ENCODE measurements around the gene APOBR.

The APOBR gene

DNA sequence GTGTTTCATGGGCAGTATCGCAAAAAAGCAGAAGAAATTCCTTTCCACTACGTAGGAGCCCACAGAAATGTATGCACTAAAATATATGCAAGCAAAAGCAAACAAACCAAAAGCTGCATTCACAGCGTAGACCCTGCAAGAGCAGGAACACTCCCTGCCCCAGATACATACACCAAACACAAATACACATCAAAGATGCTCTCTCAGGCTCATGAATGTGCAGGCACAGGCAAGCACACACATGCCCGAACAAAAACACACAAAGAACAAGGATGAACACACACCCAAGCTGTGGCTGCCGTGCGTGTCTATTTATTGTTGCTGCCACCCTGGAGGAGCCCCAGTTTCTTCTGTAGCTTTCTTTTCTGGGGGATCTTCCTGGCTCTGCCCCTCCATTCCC lies 42.6 kb downstream of the APOBR start:
- TF ChIP-seq, protein P1, sequence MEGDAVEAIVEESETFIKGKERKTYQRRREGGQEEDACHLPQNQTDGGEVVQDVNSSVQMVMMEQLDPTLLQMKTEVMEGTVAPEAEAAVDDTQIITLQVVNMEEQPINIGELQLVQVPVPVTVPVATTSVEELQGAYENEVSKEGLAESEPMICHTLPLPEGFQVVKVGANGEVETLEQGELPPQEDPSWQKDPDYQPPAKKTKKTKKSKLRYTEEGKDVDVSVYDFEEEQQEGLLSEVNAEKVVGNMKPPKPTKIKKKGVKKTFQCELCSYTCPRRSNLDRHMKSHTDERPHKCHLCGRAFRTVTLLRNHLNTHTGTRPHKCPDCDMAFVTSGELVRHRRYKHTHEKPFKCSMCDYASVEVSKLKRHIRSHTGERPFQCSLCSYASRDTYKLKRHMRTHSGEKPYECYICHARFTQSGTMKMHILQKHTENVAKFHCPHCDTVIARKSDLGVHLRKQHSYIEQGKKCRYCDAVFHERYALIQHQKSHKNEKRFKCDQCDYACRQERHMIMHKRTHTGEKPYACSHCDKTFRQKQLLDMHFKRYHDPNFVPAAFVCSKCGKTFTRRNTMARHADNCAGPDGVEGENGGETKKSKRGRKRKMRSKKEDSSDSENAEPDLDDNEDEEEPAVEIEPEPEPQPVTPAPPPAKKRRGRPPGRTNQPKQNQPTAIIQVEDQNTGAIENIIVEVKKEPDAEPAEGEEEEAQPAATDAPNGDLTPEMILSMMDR (IDR thresholded peaks at IDR 0.05; ENCODE audit: borderline replicate concordance, control extremely low read depth, extremely low read depth, insufficient read depth, missing control alignments), result no peak
- in situ Hi-C loops (cut with MboI; ENCODE audit: low sequenced_read_pairs, unreplicated experiment), result loop anchor here (25.0 kb wide), 1 partner anchor 250 kb away; the partner anchor contains the start of gene SBK1
- no peak for DNase-seq (ENCODE audit: low spot score)

DNA sequence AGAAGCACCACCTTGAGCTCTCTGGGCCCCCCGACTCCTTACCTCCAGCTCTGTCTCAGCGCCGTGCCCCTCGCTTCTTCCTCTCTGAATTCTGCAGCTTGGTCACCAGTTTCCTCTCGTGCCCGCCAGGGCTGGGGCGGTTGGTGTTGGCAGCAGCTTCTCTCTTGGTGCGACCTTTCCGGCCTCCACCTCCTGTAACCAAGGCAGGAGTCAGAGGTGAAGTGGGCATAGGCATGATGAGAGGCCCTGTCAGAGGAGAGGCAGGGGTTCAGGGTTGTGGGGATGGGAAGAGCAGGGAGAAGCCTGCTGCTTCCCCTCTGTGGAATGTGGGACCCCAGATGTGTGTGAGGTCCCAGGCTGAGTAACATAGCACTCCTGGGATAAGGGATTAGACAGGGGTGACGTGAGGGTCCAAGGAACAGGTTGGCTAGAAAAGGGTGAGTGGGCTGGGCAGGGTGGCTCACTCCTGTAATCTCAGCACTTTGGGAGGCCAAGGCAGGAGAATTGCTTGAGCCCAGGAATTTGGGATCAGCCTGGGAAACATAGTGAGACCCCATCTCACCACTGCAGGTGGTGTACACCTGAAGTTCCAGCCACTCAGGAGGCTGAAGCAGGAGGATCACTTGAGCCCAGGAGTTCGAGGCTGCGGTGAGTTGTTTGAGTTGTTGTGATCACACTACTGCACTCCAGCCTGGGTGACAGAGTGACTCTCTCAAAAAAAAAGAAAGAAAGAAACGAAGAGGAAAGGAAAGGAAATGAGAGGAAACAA lies 43.7 kb downstream of the APOBR start:
- TF ChIP-seq, protein P1 (IDR thresholded peaks at IDR 0.05; ENCODE audit: borderline replicate concordance, control extremely low read depth, extremely low read depth, insufficient read depth, missing control alignments), result no peak
- no peak for DNase-seq (ENCODE audit: low spot score)
- in situ Hi-C loops (cut with MboI; ENCODE audit: low sequenced_read_pairs, unreplicated experiment), result loop anchor here (25.0 kb wide), 1 partner anchor 251 kb away; the partner anchor contains the start of gene SBK1

DNA sequence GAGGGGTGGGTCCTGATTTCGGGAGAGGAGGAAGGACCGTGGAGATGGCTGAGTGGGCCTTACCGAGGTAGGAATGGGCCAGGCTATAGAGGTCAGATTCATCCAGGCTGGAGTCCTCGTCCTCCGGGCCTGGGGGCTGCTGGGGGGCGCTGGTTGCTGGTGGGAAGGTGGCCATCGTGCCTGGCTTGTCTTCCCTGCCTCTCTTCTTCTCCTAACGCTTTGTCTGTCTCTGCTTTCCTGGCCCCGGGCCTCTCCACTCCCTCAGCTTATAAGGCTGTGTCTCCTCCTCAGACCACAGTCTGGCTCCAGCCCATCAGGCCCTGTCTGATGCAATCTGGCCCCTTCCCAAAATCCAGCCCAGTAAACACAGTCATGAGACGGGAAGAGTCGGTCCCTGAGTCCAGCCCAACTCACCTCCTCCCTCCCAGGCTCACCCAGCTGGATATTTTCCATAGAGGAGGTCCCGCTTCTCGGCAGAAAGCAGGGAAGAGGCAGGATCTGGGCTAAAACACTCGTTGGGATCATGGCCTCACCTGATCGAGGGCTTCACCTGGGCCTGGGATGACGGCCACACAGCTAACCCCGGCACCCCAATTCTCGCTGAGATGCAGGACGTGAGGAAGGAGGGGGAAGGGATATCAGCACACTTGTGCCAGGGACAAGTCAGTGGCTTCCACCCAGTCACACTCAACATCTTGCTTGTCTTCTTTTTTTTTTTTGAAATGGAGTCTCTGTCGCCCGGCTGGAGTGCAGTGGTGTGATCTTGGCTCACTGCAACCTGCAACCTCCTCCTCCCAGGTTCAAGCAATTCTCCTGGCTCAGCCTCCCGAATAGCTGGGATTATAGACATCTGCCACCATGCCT lies 44.5 kb downstream of the APOBR start, which contains the start of gene NUPR1:
Gene NUPR1 (minus strand): TSS at position 242 of the 864 bp plus-strand sequence. CDS start 67 bp downstream, at position 175.
- TF ChIP-seq, protein P1 (IDR thresholded peaks at IDR 0.05; ENCODE audit: borderline replicate concordance, control extremely low read depth, extremely low read depth, insufficient read depth, missing control alignments), result no peak
- in situ Hi-C loops (cut with MboI; ENCODE audit: low sequenced_read_pairs, unreplicated experiment), result loop anchor here (25.0 kb wide), 1 partner anchor 252 kb away; the partner anchor contains the start of gene SBK1
- no peak for DNase-seq (ENCODE audit: low spot score)

DNA sequence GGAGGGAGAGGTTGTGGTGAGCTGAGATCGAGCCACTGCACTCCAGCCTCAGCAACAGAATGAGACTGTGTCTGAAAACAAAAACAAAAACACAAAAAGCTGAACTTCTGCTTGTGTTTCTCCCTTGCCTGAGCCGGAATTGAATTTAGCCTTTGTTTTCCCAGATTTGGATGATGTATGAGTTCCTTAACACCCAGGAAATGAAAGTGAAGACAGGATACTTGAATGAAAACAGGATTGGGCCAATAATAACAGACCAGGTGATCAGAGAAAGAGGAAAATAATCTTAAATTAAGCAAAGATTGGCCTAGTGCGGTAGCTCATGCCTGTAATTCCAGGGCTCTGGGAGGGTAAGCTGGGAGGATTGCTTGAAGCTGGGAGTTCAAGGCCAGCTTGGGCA lies 45.9 kb downstream of the APOBR start:
- TF ChIP-seq, protein P1 (IDR thresholded peaks at IDR 0.05; ENCODE audit: borderline replicate concordance, control extremely low read depth, extremely low read depth, insufficient read depth, missing control alignments), result no peak

DNA sequence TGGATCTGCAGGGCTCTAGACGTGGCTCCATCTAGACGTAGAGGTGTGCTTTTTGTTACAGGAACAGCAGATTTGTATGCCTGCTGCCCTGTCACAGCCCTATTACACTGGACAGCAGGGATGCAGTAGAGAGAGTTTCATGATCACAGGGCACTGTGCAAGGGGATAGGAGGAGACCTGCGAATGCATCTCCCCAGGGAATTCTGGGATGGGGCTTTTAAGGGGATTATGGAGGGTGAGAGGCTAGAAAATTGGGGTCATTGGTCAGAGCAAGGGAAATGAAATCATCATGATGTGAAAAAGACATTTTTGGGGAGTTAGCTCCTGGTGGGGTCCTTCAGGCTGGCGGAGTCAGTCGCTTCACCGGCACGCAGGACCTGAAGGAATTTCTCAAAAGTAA lies 48.2 kb downstream of the APOBR start:
- in situ Hi-C loops (cut with MboI; ENCODE audit: low sequenced_read_pairs, unreplicated experiment), result loop anchor here (25.0 kb wide), 1 partner anchor 255 kb away; the partner anchor contains the start of gene SBK1
- DNase-seq (ENCODE audit: low spot score), result no peak
- TF ChIP-seq, protein P1 (IDR thresholded peaks at IDR 0.05; ENCODE audit: borderline replicate concordance, control extremely low read depth, extremely low read depth, insufficient read depth, missing control alignments), result no peak

More for the DNA sequence above, 45.9 kb downstream of the APOBR start:
- in situ Hi-C loops (cut with MboI; ENCODE audit: low sequenced_read_pairs, unreplicated experiment), result loop anchor here (25.0 kb wide), 1 partner anchor 253 kb away; the partner anchor contains the start of gene SBK1
- no peak for DNase-seq (ENCODE audit: low spot score)

DNA sequence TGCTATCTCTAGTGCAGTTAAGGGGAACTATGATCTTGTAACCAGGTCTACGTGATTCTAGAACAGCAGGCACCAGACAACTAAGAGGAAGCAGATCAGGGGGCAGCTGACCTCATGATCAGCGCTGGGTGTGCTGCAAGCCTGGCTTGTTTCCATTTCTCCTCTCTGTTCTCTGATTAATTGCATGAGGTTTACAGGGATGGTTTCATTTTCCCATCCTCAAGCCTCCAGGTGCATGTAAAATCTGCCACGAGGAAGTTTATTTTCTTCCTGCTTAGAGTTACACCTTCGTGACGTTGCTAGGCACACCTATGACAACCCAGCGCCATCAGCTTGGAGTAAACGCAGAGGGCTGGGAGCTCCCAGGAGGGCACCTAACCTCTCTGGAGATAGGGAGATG lies 48.6 kb downstream of the APOBR start:
- in situ Hi-C loops (cut with MboI; ENCODE audit: low sequenced_read_pairs, unreplicated experiment), result loop anchor here (25.0 kb wide), 1 partner anchor 256 kb away; the partner anchor contains the start of gene SBK1
- no peak for DNase-seq (ENCODE audit: low spot score)
- TF ChIP-seq, protein P1 (IDR thresholded peaks at IDR 0.05; ENCODE audit: borderline replicate concordance, control extremely low read depth, extremely low read depth, insufficient read depth, missing control alignments), result no peak

Measured in GM13976 (cell line).